Measurements from ENCODE around the gene SMLR1. TPM values are rescaled to one million over a fixed set of nuclear protein-coding genes. Genes with fewer than 3 reads are reported as not detected.

The SMLR1 gene
- polyA plus RNA-seq, 1 experiment = not detected

DNA sequence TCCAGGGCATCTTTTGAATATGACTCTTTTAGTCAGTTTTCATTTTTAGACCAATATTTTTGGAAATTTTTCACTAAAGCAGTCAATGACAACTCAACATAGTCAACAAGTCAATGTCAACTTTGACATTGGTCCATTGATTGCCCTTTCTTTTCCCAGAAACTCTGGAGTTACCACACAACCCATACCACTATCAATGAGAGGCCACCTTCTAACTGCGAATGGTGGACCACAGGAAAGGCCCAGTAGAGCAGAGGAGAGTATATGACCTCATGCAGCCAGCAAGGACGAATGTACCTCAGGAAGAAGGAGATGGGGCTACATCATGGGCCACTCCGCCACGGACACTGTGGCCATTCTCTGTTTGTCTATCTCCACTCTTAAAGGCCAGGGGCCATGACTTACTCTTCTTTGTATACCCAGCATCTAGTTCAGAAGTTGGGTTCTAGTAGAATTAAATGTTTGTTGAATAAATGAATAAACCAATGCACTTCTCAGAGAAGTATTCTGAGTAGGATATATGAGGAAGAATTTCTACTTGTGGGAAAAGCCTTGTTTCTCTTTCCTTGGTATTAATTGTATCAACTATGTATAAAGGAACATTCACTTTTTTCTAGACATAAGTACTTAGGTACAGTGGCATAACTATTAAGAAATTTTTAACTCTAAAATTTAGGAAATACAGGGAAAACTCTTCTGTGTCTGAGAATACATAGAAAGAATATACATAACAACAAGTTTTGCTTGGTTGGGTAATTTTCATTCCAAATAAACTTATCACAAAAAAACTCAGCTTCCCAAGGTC lies 562 bp upstream of the SMLR1 start:
- Histone ChIP-seq H3K36me3 (ENCODE audit: control insufficient read depth, insufficient read depth, low read length) (no peaks in the 10 kb centered on the region), H3K4me3 (ENCODE audit: low read depth, low read length) (no peak overlapping the region), H3K27me3 (ENCODE audit: control insufficient read depth, insufficient read depth, low read length) (no peaks in the 10 kb centered on the region)
- TF ChIP-seq, protein P1, sequence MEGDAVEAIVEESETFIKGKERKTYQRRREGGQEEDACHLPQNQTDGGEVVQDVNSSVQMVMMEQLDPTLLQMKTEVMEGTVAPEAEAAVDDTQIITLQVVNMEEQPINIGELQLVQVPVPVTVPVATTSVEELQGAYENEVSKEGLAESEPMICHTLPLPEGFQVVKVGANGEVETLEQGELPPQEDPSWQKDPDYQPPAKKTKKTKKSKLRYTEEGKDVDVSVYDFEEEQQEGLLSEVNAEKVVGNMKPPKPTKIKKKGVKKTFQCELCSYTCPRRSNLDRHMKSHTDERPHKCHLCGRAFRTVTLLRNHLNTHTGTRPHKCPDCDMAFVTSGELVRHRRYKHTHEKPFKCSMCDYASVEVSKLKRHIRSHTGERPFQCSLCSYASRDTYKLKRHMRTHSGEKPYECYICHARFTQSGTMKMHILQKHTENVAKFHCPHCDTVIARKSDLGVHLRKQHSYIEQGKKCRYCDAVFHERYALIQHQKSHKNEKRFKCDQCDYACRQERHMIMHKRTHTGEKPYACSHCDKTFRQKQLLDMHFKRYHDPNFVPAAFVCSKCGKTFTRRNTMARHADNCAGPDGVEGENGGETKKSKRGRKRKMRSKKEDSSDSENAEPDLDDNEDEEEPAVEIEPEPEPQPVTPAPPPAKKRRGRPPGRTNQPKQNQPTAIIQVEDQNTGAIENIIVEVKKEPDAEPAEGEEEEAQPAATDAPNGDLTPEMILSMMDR (IDR thresholded peaks at IDR 0.05; ENCODE audit: insufficient read depth, low read depth, low read length) = no peak
- CTCF ChIA-PET = interaction anchor here (1.2 kb wide), 1 partner anchor 11 kb away, joined by 3 read pairs; no protein-coding TSS in a partner anchor
- POLR2A ChIA-PET = no interaction called here
- no peak for DNase-seq (ENCODE audit: low read depth)

DNA sequence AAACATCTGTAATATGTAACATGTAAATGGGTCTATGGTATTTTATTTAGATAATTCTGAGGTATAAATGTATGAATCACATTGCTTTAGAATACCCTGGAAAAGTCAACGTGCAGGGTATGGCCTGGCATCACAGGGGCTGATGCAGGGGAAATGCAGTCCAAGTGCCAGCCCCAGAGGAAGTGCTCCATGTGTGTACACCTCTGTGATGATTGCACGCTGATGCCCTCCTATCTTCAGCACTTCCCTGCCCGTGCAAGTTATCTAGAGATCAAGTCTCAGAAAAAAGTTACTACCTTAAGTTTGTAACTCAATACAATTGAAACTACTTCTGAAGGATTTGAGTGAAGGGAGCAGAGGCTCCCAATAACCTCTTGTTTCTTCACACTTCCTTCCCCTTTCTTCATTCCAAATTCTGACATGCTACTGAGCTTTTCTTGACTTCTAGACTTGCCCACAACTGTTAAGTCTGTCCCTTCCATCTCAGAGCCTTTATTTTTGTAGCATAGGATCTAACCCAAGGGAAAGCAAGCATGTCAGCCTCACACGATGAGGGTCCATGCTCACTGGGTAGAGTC lies 2.2 kb downstream of the SMLR1 start:
- H3K36me3 ChIP-seq (ENCODE audit: control insufficient read depth, insufficient read depth, low read length) = no peaks in the 10 kb centered on the region
- H3K27me3 ChIP-seq (ENCODE audit: control insufficient read depth, insufficient read depth, low read length) = no peaks in the 10 kb centered on the region
- CTCF ChIA-PET = no interaction called here
- no peak overlapping the region for H3K4me3 ChIP-seq (ENCODE audit: low read depth, low read length)
- TF ChIP-seq, protein P1 (IDR thresholded peaks at IDR 0.05; ENCODE audit: insufficient read depth, low read depth, low read length) = no peak
- DNase-seq (ENCODE audit: low read depth) = no peak
- POLR2A ChIA-PET = no interaction called here

DNA sequence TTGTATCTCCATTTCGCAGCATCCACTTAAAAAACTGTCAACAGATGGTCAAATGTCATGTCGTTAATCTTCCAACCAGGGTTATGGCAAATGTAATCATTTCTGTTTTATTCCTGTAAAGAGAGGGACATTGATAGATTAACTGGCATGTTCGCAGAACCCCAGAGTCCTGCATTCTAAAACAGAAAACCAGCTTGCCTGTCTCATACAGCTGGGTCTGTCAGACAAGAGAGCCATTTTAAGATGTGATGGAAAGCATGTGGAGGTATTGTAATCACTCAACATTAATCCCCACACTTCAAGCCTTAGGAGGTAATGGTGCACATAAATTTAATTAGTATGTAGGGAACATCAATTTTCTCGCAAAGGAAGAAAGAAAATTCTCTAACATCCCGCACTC lies 4.4 kb downstream of the SMLR1 start:
- no peak overlapping the region for H3K4me3 ChIP-seq (ENCODE audit: low read depth, low read length)
- no peaks in the 10 kb centered on the region for H3K36me3 ChIP-seq (ENCODE audit: control insufficient read depth, insufficient read depth, low read length)
- ChIA-PET CTCF (no interaction called here), POLR2A (interaction anchor here (0.6 kb wide), 1 partner anchor 615 kb away, joined by 4 read pairs; no protein-coding TSS in a partner anchor)
- TF ChIP-seq, protein P1 (IDR thresholded peaks at IDR 0.05; ENCODE audit: insufficient read depth, low read depth, low read length) = no peak
- H3K27me3 ChIP-seq (ENCODE audit: control insufficient read depth, insufficient read depth, low read length) = no peaks in the 10 kb centered on the region
- no peak for DNase-seq (ENCODE audit: low read depth)

DNA sequence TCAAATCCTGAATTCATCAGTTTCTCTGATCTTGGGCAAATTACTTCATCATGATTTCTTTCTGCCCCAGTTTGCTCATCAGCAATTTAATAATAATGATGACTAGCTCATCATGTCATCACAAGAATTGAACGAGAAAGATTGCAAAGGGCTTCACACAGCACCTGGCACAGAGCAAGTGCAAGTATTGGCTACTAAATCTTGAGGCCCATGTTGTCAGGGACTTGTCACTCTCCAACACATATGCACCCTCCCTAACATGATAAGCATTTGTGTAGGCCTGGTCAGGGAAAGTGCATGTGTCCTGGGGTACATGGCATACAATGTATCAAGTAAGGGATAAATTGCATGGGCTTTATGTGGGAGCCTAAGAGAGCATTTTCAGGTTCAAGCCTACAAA lies 6.4 kb downstream of the SMLR1 start:
- H3K27me3 ChIP-seq (ENCODE audit: control insufficient read depth, insufficient read depth, low read length) = no peaks in the 10 kb centered on the region
- POLR2A ChIA-PET = no interaction called here
- CTCF ChIA-PET = interaction anchor here (1.3 to 1.5 kb wide), 2 partner anchors 8 to 10 kb away, joined by 3 to 5 read pairs; no protein-coding TSS in a partner anchor
- H3K36me3 ChIP-seq (ENCODE audit: control insufficient read depth, insufficient read depth, low read length) = no peaks in the 10 kb centered on the region
- DNase-seq (ENCODE audit: low read depth) = no peak
- no peak overlapping the region for H3K4me3 ChIP-seq (ENCODE audit: low read depth, low read length)
- TF ChIP-seq, protein P1 (IDR thresholded peaks at IDR 0.05; ENCODE audit: insufficient read depth, low read depth, low read length) = no peak

DNA sequence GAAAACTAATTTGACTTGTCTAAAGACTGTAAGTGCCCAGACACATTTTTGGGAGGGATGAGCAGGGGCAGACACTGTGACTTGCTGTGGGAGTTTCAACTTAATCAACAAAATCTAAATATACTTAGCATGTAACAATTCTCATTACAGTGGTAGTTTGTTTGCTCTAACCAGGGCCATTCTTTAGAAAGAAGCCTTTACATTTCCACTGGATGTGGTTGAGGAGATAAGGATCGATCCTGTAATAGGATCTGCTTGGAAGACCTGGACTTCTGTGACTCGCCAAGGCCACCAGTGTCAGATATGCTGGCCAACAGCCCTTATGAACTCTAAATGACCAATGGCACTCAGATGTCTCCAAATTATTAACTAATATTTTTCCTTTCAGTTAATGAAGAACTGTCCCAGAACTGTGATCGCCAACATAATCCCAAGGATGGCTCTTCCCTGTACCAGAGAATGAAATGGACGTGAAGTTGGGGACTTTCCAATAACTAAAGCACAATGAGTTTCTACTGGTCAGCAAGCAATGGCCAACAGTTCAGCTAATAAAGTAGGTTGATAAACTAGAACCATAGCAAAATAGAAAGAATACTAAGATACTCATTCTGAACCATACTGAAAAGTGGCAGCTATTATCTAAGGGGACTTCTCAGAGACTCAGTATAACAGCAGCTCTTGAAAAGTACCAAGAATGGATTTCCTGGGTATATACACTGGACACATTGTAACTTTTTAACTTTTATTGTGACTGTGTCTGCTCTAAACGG lies 7.5 kb downstream of the SMLR1 start:
- TF ChIP-seq, protein P1 (IDR thresholded peaks at IDR 0.05; ENCODE audit: insufficient read depth, low read depth, low read length) = no peak
- Histone ChIP-seq H3K27me3 (ENCODE audit: control insufficient read depth, insufficient read depth, low read length) (no peaks in the 10 kb centered on the region), H3K4me3 (ENCODE audit: low read depth, low read length) (no peak overlapping the region), H3K36me3 (ENCODE audit: control insufficient read depth, insufficient read depth, low read length) (no peaks in the 10 kb centered on the region)
- DNase-seq (ENCODE audit: low read depth) = no peak
- ChIA-PET POLR2A (no interaction called here), CTCF (interaction anchor here (0.7 to 1.5 kb wide), 3 partner anchors 8 to 10 kb away, joined by 3 to 5 read pairs (median 3); no protein-coding TSS in a partner anchor)
